ENCODE results near the gene TYROBP.

DNA sequence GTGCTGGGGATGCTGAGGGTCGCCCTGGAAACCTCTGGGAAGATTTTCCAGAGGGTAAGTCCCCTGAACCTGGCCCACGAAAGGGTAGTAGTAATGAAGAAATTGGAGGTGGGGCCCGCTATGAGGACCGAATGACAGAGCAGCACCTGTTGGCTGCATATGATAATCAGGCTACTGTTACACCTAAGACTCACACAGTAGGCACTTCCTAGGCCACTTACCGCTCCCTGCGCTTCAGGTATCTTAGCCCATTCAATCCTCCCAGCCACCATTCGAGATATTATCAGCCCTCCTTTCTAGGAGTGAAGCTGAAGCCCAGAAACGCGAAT, 23.7 kb upstream of the TYROBP start:
- TF ChIP-seq POLR2A (IDR thresholded peaks at IDR 0.05), result no peak
- TF ChIP-seq, protein P1, sequence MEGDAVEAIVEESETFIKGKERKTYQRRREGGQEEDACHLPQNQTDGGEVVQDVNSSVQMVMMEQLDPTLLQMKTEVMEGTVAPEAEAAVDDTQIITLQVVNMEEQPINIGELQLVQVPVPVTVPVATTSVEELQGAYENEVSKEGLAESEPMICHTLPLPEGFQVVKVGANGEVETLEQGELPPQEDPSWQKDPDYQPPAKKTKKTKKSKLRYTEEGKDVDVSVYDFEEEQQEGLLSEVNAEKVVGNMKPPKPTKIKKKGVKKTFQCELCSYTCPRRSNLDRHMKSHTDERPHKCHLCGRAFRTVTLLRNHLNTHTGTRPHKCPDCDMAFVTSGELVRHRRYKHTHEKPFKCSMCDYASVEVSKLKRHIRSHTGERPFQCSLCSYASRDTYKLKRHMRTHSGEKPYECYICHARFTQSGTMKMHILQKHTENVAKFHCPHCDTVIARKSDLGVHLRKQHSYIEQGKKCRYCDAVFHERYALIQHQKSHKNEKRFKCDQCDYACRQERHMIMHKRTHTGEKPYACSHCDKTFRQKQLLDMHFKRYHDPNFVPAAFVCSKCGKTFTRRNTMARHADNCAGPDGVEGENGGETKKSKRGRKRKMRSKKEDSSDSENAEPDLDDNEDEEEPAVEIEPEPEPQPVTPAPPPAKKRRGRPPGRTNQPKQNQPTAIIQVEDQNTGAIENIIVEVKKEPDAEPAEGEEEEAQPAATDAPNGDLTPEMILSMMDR (IDR thresholded peaks at IDR 0.05), result no peak
- TF ChIP-seq EP300 (IDR thresholded peaks at IDR 0.05), result no peak
